ENCODE measurements around the gene PTCH1. TPM values are rescaled to one million over a fixed set of nuclear protein-coding genes. Genes with fewer than 3 reads are reported as not detected.
A peak's percentile ranks its signal among the peaks of the same experiment; 100 is the strongest.

PTCH1 gene
- total and polyA plus RNA-seq, 4 donors: 3.1 to 31.1 (median 12.1) TPM

- Histone ChIP-seq H3K27me3 (ENCODE audit: control insufficient read depth in 3 of 3, insufficient read depth in 3 of 3, low read length in 2 of 3) (no peaks in the 10 kb centered on the region), H3K4me3 (peak overlapping the region; percentile 83), H3K36me3 (ENCODE audit: control insufficient read depth in 4 of 4, insufficient read depth in 4 of 4, low read length in 4 of 4) (peaks cover 0 to 52% (median 11%) of the 10 kb centered on the region in 4 donors), H3K27ac (ENCODE audit: low read depth in 1 of 2, low read length in 1 of 2) (peak overlapping the region in 1 of 2 donors; percentile 95), H3K9me3 (ENCODE audit: control insufficient read depth in 4 of 4, insufficient read depth in 3 of 4, low read length in 3 of 4) (no peaks in the 10 kb centered on the region), H3K9ac (ENCODE audit: insufficient read depth in 1 of 2, low read length in 2 of 2) (peak overlapping the region in 1 of 2 donors; percentile 71), H3K4me1 (ENCODE audit: control insufficient read depth in 5 of 5, insufficient read depth in 5 of 5, low read length in 5 of 5) (peaks cover 3 to 52% (median 26%) of the 10 kb centered on the region in 5 donors)
- 29 to 31% methylated on average over 10 of the region's 10 CpGs for WGBS, 2 donors
- DNase-seq: no peak
- no peak for ATAC-seq (ENCODE audit: insufficient read depth, low FRiP score)
- TF ChIP-seq, protein P1, sequence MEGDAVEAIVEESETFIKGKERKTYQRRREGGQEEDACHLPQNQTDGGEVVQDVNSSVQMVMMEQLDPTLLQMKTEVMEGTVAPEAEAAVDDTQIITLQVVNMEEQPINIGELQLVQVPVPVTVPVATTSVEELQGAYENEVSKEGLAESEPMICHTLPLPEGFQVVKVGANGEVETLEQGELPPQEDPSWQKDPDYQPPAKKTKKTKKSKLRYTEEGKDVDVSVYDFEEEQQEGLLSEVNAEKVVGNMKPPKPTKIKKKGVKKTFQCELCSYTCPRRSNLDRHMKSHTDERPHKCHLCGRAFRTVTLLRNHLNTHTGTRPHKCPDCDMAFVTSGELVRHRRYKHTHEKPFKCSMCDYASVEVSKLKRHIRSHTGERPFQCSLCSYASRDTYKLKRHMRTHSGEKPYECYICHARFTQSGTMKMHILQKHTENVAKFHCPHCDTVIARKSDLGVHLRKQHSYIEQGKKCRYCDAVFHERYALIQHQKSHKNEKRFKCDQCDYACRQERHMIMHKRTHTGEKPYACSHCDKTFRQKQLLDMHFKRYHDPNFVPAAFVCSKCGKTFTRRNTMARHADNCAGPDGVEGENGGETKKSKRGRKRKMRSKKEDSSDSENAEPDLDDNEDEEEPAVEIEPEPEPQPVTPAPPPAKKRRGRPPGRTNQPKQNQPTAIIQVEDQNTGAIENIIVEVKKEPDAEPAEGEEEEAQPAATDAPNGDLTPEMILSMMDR (IDR thresholded peaks at IDR 0.05; ENCODE audit: control extremely low read depth, extremely low read depth): no peak
Measured at GRCh38 chr9:95505072-95505716, 11.6 kb downstream of the PTCH1 start.

- no peak overlapping the region for H3K4me3 ChIP-seq
- ATAC-seq (ENCODE audit: insufficient read depth, low FRiP score): no peak
- DNase-seq: peak; percentile 70 to 86 (median 80)
- TF ChIP-seq, protein P1 (IDR thresholded peaks at IDR 0.05; ENCODE audit: control extremely low read depth, extremely low read depth): no peak
- 51 to 65% methylated on average over 15 of the region's 15 CpGs for WGBS, 2 donors
- H3K27me3 ChIP-seq (ENCODE audit: control insufficient read depth in 3 of 3, insufficient read depth in 3 of 3, low read length in 2 of 3): no peaks in the 10 kb centered on the region
- H3K36me3 ChIP-seq (ENCODE audit: control insufficient read depth in 4 of 4, insufficient read depth in 4 of 4, low read length in 4 of 4): peaks cover 0 to 56% (median 13%) of the 10 kb centered on the region in 4 donors
- peak overlapping the region in 1 of 2 donors; percentile 18 for H3K27ac ChIP-seq (ENCODE audit: low read depth in 1 of 2, low read length in 1 of 2)
- H3K4me1 ChIP-seq (ENCODE audit: control insufficient read depth in 5 of 5, insufficient read depth in 5 of 5, low read length in 5 of 5): peaks cover 5 to 58% (median 32%) of the 10 kb centered on the region in 5 donors
- peak overlapping the region in 1 of 2 donors; percentile 71 for H3K9ac ChIP-seq (ENCODE audit: insufficient read depth in 1 of 2, low read length in 2 of 2)
- H3K9me3 ChIP-seq (ENCODE audit: control insufficient read depth in 4 of 4, insufficient read depth in 3 of 4, low read length in 3 of 4): no peaks in the 10 kb centered on the region
Measured at GRCh38 chr9:95504053-95504963, 12.5 kb downstream of the PTCH1 start.

DNA sequence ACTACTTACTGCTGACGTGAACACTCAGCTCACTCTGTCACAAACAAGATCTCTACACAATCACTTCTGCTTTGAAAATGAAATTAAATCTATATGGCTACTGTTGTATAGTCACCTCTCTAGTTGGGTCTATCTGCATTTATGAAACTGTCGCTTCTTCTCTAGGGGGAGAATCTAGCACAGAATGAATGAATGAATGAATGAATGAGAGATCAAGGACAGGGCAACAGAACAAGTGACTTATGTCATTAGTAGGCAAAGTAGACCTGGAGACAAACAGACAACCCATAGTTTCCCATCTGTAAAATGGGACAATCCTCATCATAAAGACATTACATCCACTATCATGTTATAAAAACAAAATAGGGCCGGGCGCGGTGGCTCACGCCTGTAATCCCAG is 13.4 kb downstream of the PTCH1 start:
- WGBS, 2 donors: 85 to 96% methylated on average over 2 to 6 of the region's 6 CpGs
- no peak for ATAC-seq (ENCODE audit: insufficient read depth, low FRiP score)

More for the DNA sequence above, 13.4 kb downstream of the PTCH1 start:
- TF ChIP-seq, protein P1 (IDR thresholded peaks at IDR 0.05; ENCODE audit: control extremely low read depth, extremely low read depth): no peak
- no peak overlapping the region for H3K27ac ChIP-seq (ENCODE audit: low read depth in 1 of 2, low read length in 1 of 2)
- H3K9me3 ChIP-seq (ENCODE audit: control insufficient read depth in 4 of 4, insufficient read depth in 3 of 4, low read length in 3 of 4): no peaks in the 10 kb centered on the region
- H3K4me3 ChIP-seq: no peak overlapping the region
- H3K36me3 ChIP-seq (ENCODE audit: control insufficient read depth in 4 of 4, insufficient read depth in 4 of 4, low read length in 4 of 4): peaks cover 0 to 63% (median 16%) of the 10 kb centered on the region in 4 donors
- H3K27me3 ChIP-seq (ENCODE audit: control insufficient read depth in 3 of 3, insufficient read depth in 3 of 3, low read length in 2 of 3): no peaks in the 10 kb centered on the region
- DNase-seq: no peak
- H3K9ac ChIP-seq (ENCODE audit: insufficient read depth in 1 of 2, low read length in 2 of 2): peak overlapping the region in 1 of 2 donors; percentile 24
- peaks cover 7 to 67% (median 41%) of the 10 kb centered on the region in 5 donors for H3K4me1 ChIP-seq (ENCODE audit: control insufficient read depth in 5 of 5, insufficient read depth in 5 of 5, low read length in 5 of 5)
